ENCODE measurements around the gene KHDC3L. TPM values are rescaled to one million over a fixed set of nuclear protein-coding genes. Genes with fewer than 3 reads are reported as not detected.

Gene KHDC3L
- total RNA-seq, 1 experiment from 2014 or later, result 0.22 TPM

DNA sequence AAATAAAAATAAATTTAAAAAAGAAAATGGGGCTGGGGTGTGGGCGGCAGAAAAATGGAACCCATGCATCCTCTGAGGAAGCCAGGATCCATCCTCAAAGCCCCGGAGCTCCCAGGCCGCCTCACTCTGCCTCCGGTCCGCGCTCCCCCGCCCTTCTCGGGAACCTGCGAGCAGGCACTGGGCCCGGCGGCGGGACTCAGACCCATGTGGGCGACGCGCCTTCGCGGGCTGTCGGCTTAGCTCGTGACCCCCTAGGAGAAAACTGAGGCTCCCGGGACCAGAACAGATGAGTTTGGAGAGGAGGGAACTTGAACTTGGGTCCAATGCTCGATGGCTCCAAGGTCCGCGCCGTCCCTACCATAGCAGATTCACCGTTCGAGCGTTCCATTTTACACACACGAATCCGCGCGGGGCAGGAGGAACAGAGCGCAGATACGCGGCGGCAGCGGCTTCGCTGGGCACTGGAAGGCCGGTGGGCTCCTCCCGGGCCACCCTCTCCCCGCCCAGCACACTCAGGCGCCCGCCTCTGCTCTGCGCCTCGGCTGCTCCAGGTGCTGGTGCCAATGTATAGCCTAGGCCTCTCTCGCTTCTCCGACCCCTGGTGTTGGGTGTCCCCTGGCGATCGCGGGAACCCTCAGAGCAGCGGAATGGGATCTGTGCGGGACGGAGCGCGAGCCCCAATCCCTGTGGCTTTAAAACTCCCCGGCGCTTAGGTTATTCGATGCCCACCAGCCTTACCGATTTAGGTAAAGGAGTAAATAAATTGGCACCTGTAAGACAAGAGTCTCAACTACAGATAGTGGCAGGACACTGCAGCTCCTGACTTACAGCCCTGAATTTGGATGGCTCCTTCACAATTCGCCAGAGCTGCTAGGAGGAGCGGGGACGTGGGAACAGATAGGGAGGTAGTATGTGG is 47.6 kb upstream of the KHDC3L start:
- no peaks in the 10 kb centered on the region for H3K4me1 ChIP-seq (ENCODE audit: insufficient read depth, low read length)
- H2AK5ac ChIP-seq (ENCODE audit: insufficient read length, low read length), result no peak overlapping the region
- H3K27me3 ChIP-seq (ENCODE audit: insufficient read depth, low read length), result no peaks in the 10 kb centered on the region
- peaks cover 7% of the 10 kb centered on the region for H3K27me3 Mint-ChIP-seq (ENCODE audit: low read depth)
- H4K20me1 ChIP-seq (ENCODE audit: control insufficient read depth, insufficient read depth, insufficient read length), result no peaks in the 10 kb centered on the region
- no peak overlapping the region for H3T11ph ChIP-seq (ENCODE audit: low read length)
- H3K9me3 Mint-ChIP-seq, result peaks cover 34 to 50% of the 10 kb centered on the region in 2 experiments
- H3K18ac ChIP-seq (ENCODE audit: insufficient read length, low read depth, low read length), result no peak overlapping the region
- no peaks in the 10 kb centered on the region for H3K79me2 ChIP-seq (ENCODE audit: insufficient read depth, low read length)
- H2AFZ ChIP-seq (ENCODE audit: low read length), result no peak overlapping the region
- no CpG with 5 or more reads among the region's 61 CpGs for WGBS (ENCODE audit: extremely low coverage, insufficient read length, low lambda C conversion rate)
- DNase-seq, result no peak
- H3K23ac ChIP-seq (ENCODE audit: insufficient read length, low read depth, low read length), result no peak overlapping the region
- H3K4ac ChIP-seq (ENCODE audit: low read depth, low read length), result no peak overlapping the region
- H4K8ac ChIP-seq (replicated peaks; ENCODE audit: insufficient read length, low read depth, low read length), result no peak overlapping the region
- peak overlapping the region; percentile 36; the same call in 1 of the 2 replicates for H3K14ac ChIP-seq (ENCODE audit: insufficient read depth, low read length)
- no peak overlapping the region for H3K4me3 Mint-ChIP-seq
- no peak overlapping the region for H3K27ac ChIP-seq (ENCODE audit: insufficient read length, low read depth, low read length)
- H2BK20ac ChIP-seq (ENCODE audit: low read depth, low read length, poor library complexity, severe bottlenecking), result no peak overlapping the region
- no peak overlapping the region for H3K56ac ChIP-seq (ENCODE audit: insufficient read length, low read depth, low read length)
- H3K79me1 ChIP-seq (ENCODE audit: insufficient read depth, low read depth, low read length, poor library complexity, severe bottlenecking), result no peaks in the 10 kb centered on the region
- no peak overlapping the region for H3K27ac Mint-ChIP-seq
- no peak overlapping the region for H3K9ac ChIP-seq (ENCODE audit: extremely low read depth, insufficient read length, low read length)
- no peak overlapping the region for H3K4me2 ChIP-seq (ENCODE audit: insufficient read depth, insufficient read length, low read length)
- no peak overlapping the region for H2BK5ac ChIP-seq (ENCODE audit: insufficient read length, low read length)
- peaks cover 8 to 42% (median 23%) of the 10 kb centered on the region in 3 experiments for H3K36me3 Mint-ChIP-seq (ENCODE audit: insufficient read depth in 1 of 3, low read depth in 3 of 3)
- H4K91ac ChIP-seq (ENCODE audit: insufficient read length, low read depth, low read length), result no peak overlapping the region
- no peak overlapping the region for H2BK15ac ChIP-seq (ENCODE audit: low read depth, low read length)
- peaks cover 7 to 10% of the 10 kb centered on the region in 2 experiments for H3K4me1 Mint-ChIP-seq
- H4K5ac ChIP-seq (ENCODE audit: insufficient read length, low read depth, low read length), result no peak overlapping the region
- H3K23me2 ChIP-seq (ENCODE audit: insufficient read length, low read depth, low read length, poor library complexity, severe bottlenecking), result peaks cover 3% of the 10 kb centered on the region
- H3K9me3 ChIP-seq (ENCODE audit: control insufficient read depth, low read depth, low read length), result peaks cover 4% of the 10 kb centered on the region
- no peak overlapping the region for H2BK120ac ChIP-seq (ENCODE audit: low read depth, low read length, poor library complexity, severe bottlenecking)
- no peak for TF ChIP-seq CTCF (conservative IDR thresholded peaks at IDR 0.05)
- H2BK12ac ChIP-seq (ENCODE audit: insufficient read length, low read depth, low read length), result no peak overlapping the region
